Stimulated activated CD4-positive, alpha-beta T cell treated with anti-CD3 and anti-CD28 coated beads, Interleukin-12 subunit alpha, Interleukin-12 subunit beta, amount 100 ng/mL, for 4 hours (primary cell): ENCODE data around the gene IL1RN.
"Not testable (repeated sequence)": the region's sequence is repeated elsewhere in the genome, so short reads cannot be mapped to it uniquely, and the experiment has no call there.

Experiments used
- DNase-seq: peaks from one replicate; pipeline ENCODE4 v3.0.0-alpha.2; 2020

Gene IL1RN, protein sequence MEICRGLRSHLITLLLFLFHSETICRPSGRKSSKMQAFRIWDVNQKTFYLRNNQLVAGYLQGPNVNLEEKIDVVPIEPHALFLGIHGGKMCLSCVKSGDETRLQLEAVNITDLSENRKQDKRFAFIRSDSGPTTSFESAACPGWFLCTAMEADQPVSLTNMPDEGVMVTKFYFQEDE

DNA sequence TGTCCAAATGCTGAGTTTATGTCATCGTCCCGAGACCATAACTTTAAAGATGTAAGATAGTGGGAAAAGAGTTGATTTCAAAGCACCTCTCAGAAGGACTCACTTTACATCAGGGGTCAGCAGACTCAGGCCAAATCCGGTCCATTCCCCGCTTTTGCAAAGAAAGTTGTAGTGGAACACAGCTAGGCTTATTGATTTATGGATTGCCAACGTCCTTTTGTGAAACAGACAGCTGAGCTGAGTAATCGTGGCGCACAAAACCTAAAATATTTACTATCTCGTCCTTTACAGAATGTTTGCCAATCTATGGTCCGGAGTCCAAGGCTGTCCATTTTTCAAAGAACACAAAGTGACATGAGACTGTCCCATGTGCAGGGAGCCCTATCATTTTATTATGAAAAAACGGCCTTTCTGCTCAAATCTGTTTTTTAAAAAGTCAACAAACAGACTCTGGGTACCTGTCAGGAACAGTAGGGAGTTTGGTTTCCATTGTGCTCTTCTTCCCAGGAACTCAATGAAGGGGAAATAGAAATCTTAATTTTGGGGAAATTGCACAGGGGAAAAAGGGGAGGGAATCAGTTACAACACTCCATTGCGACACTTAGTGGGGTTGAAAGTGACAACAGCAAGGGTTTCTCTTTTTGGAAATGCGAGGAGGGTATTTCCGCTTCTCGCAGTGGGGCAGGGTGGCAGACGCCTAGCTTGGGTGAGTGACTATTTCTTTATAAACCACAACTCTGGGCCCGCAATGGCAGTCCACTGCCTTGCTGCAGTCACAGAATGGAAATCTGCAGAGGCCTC lies at the start of gene IL1RN:
TSS of gene IL1RN (plus strand) at position 754 of the 801 bp plus-strand sequence. CDS start at position 781, 27 bp downstream.
- no peak for DNase-seq

DNA sequence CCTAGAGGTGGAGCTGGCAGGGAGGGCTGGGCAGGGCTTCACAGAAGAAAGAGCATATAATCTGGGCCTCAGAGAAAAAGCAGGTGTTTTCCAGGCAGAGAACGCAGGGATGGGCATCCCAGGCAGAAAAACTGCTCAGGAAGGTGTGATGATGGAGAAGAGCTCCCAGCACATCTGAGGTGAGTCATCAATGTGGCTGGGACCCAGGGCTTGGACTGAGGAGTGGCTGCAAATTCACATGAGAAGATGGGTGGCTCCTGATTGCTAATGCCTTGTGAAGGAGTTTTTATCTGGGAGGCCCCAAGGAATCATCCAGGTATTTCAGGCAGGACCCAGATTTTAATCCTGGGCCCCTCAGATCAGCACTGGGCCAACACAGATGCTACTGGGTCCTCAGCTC lies 49.5 kb upstream of the IL1RN start:
- DNase-seq, result no peak

DNA sequence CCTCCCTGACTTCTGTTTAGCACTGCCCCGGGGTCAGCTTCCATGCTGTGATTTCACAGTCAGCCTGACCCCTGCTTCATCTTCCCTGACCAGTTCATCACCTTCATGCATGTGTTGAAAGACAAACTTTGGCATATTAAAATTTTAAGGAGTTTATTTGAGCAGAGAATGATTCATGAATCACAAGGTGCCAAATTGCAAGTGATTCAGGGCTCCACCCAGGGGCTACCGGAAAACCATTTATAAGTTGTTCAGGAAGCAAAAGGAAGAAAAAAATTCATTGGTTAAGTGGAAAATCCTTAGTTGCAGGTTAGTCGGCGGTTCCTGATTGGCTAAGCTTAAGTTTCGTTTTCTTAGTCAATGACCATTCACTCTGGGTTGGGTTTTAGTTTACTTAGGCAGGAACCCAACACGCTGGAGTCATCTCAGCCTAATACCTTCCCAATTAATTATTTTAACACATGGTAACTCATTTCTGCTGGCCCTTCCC lies 49.0 kb upstream of the IL1RN start:
- no peak for DNase-seq

DNA sequence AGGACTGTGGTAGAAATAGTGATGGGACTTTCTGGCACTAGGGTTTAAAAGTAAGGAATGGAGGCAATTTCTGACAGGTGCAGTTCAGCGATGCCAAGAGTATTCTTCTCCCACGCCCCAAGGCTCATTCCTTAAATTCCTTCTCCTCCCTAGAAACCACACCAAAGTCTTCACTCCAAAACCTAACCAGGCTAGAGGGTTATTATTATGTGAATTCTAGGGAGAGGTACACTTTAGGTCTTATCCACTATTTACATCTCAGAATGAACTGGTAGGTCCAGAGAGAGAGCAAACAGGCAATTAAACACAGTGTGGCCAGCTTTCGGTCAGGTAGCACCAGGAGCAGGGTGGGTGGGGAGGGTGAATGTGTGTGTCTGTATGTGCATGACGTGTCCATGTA lies 48.3 kb upstream of the IL1RN start:
- DNase-seq, result no peak

DNA sequence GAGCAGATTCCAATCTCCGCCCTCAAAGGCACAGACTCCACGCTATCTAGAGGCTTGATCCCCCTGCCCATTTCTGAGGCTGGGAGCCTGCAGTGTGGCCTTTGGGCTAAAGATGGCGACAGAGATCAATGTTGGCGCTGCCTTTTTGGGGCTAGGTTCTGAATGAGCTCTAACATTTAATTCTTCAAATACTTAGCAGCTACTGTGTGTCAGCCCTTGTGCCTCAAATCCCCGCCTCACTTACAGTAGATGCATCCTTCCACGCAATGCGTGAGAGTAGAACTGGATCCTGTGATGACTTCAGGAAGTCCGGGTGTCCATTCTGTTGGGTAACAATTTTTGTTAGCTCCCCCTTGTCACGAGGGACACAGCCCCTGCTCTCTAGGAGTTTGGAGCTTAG lies 47.3 kb upstream of the IL1RN start:
- DNase-seq, result peak; percentile 52

DNA sequence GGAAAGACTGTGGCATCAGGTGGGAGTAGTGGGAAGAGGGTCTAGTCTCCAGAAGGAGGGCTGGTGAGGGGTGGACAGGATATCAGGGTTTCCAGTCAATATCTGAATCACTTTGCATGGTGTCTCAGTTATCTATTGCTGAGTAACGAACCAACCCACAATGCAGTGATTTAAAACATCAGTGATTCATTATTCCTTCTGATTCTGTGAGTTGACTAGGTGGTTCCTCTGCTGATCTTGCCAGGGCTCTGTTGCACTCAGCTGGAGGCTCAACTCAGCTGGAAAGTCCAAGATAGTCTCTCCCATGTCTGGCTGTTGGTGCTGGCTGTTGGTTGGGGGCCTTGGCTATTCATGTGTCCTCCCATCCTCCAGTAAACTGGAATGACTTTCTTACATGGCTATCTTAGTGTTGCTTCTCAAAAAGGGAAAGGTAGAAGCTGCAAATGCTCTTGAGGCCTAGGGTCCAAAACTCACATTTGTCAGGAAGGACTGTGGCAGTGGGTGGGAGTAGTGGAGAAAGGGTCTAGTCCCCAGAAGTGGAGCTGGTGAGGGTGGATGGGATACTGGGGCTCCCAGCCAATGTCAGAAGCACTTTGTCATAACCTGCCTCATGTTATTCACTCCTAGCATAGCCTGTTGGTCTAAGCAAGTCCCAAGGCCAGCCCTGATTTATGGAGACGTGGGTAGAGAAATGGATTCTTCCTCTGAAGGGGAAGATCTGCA lies 45.7 kb upstream of the IL1RN start:
- DNase-seq, result no peak

DNA sequence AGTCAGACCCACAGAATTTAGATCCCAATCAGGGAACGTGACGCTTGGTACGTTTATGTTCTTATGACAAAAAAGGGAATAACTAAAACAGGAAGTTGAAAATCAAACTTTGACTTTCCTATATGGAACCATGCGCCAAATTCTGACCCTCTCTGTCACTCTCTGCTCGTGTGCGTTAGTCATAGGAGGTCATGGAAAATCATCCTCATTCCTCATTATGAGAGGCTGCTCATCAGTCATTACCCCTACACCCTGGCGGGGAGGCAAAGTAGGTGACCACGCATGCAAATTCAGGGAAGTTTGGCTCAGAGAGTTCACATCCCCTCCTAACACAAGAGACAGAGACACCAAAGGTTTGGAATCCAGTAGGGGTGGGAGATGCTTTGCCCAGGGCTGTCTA lies 44.1 kb upstream of the IL1RN start:
- DNase-seq, result no peak

DNA sequence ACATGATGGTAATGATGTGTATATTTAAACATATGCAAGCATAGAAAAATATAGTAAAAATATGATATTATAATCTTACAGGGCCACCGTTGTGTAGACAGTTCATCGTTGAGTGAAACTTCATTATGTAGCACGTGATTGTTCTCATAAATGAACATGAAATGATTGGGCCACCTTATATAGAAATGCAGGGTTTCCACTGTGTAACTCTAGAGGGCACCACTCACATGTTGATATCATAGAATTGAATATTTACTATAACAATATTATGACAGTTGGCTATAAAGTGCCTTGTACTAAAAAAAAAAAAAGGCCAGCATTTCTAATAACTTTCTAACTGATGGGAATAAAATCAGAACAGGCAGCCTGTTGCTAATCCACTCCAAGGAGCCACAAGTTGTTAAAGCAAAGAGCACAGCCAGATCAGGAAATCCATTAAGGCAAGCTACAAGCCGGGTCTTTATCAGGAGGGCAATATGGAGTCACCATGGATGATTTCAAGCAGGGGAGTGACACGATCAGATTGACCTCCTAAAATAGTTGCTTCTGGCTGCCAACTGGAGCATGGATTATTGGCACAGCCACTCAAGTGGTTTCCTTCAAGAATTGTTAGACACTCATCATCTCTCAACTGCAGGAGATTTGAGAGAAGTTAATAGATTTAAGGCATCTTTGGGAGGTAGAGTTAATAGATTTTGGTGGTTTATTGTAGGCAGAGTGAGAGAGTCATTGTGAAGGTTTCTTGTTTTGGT lies 43.0 kb upstream of the IL1RN start:
- DNase-seq, result no peak

DNA sequence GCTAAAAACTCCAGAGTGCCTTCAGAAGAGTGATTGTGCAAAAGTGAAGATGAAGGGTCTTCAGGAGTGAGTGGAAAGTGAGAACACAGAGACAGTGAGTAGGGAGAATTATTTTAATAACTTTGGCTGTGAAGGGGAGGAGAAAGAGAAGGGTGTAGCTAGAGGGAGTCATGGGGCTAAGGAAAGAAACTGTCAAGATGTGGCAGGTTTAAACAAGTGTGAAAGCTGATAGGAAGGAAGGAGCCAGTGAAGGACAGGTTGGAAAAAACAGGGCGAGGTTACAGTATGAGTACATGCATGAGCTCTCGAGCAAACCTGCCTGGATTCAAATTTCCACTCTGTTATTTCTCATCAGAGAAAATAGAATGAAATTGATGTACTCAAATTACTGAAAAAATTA lies 41.9 kb upstream of the IL1RN start:
- no peak for DNase-seq

DNA sequence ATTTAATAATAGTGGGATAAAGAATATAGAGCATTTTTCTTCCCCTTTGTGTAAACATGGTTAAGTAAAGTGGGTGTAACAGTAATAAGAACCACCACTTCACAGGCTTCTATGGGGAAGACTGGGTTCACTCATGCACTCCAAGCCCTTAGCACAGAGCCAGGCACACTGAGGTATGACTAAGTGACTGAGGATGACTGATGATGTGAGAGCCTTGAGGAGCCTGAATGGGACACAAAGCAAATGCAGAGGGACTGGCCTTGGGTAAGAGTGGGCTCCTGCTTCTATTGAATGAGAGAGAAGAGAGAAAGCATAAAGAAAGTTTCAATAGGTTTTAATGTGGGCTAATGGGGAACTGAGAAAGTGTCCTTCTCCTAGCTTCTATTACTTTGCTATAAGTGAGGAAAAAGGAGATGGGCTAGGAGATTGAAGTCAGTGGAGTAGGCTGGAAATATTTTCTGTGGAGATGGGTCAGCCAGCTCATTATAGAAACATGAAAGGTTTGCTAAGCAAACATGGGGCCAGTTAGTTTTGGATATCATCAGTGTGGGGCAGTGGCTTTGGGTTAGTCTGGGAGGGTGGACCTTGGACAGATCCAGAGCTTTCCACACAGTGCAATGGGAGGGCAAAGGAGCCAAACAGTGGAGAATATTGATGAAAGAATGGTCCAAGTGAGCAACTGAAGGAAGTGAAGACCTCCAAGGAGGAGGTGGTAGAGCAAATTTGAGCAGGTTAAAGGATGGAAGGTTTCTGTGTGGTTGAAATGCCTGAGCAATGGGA lies 39.0 kb upstream of the IL1RN start:
- DNase-seq, result no peak

DNA sequence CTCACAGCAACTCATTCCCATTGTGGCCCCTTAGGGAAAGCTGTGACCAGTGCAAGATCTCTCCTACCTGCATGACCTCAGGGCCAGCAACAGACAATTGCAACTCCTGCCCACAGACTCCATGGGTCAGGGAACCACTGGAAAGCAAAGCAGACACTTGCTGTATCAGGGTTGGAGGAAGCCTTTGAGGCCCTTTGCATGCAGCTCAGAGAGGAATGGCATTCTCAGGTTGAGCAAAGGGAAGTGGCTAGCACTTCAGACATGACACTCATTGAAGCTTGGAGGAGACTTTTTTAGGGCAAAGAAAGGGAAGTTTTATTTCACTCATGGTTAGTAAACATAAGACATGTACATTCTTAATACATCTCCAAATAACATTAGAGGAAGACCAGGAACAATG lies 37.5 kb upstream of the IL1RN start:
- DNase-seq, result no peak

DNA sequence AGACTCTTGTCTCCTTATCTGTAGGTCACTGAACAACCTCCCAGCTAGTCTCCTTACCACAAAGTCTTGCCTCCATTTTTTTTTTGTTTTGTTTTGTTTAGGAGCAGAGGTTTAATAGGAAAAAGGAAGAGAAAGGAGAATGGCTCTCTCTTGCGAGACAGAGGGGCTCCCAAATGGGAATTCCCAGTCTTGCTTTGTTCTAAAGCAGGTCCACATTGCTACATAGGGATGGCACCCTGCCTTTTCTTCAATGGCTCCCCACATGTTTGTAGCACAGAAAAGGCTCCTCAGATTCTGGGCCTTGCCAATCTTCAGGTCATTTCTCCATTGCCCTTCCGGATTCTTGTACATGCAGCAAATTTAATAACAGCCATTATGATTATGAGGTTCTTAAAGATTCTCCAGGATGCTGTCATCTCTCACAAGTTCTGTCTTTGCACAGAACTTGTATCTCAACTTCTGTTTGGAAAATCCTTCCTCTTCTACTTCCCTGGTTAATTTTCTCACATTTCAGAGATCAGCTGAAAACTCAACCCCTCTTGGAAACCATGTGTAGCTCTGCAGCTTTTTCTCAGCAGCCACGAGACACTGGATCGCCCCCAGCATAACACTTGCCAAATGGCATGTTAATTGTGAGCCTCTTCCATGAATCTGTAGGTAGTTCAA lies 36.0 kb upstream of the IL1RN start:
- DNase-seq, result no peak

DNA sequence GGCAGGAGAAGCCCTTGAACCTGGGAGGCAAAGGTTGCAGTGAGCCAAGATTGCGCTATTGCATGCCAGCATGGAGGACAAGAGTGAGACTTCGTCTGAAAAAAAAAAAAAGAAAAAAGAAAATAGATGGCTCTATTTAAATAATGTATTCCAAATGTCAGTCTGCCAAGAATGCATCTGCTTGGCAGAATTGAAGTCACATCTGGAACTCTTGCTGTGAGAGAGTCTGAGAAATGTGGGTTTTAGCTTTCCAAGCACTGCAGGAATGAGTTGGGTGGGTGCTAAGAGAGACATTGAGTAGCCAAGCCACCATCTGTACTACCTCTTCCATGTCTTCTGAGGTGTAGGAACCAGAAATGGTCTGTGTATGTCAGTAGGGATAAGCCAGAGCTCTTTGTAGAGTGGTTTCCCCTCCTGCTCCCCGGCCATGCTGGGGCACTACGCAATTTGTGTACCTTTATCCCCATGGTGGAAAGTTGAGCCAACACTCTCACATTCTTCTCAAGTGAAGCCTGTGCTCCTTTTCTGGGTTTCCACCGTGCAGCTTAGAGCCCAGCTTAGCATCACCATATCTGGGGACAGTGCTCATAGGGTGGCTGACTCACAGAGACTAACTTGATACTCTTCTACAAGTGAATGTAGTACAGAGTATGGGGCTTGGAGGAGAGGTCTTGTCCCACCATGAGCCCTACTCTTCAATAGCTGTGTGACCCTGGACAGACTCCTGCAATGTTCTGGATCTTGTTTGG lies 34.4 kb upstream of the IL1RN start:
- DNase-seq, result no peak

DNA sequence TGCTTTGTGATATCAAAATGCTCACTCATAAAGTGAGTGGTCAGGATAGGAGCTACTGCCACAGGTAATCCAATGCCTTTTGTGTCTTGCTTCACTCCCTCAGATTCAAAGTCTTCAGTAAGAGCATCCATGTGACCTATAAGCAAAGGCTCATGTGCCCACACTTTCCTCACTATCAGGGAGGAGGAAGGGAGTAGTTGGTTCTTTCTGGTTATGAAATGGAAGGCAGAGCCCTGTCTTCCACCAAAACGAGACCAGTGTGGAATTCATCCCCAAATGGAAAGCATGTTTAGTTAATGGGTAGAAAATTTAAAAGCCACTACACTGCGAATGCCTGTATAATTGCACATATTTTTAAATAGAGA lies 33.8 kb upstream of the IL1RN start:
- no peak for DNase-seq

DNA sequence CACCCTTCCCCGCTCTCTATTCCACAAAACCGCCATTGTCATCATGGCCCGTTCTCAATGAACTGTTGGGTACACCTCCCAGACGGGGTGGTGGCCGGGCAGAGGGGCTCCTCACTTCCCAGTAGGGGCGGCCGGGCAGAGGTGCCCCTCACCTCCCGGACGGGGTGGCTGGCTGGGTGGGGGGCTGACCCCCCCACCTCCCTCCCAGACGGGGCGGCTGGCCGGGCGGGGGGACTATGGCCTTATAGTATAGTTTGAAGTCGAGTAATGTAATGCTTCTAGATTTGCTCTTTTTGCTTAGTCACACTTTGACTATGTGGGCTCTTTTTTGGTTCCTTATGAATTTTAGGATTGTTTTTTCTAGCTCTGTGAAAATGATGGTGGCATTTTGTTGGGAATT lies 31.1 kb upstream of the IL1RN start:
- not testable (repeated sequence) for DNase-seq

DNA sequence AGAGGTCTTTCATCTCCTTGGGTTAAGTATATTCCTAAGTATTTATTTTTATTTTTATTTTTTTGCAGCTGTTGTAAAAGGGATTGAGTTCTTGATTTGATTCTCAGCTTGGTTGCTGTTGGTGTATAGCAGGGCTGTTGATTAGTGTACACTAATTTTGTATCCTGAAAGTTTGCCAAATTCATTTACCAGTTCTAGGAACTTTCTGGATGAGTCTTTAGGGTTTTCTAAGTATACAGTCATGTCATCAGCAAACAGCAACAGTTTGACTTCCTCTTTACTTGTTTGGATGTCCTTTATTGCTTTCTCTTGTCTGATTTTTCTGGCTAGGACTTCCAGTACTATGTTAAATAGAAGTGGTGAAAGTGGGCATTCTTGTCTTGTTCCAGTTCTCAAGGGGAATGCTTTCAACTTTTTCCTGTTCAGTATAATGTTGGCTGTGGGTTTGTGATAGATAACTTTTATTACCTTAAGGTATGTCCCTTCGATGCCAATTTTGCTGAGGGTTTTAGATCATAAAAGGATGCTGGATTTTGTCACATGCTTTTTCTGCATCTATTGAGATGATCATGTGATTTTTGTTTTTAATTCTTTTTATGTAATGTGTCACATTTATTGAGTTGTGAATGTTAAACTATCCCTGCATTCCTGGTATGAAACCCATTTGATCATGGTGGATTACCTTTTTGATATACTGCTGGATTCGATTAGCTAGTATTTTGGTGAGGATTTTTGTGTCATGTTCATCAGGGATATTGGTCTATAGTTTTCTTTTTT lies 30.4 kb upstream of the IL1RN start:
- not testable (repeated sequence) for DNase-seq

DNA sequence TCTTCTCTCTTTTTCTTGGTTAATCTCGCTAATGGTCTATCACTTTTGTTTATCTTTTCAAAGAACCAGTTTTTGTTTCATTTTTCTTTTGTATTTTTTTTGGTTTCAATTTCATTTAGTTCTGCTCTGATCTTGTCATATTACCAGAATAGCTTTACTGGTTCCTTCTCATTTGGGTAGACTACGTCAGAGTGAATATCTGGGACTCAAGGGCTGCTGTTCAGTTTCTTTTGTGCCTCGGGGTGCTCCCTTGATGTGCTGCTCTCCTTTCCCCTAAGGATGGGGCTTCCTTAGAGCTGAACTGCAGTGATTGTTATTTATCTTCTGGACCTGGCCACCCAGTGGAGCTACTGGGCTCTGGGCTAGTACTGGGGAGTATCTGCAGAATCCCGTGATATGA lies 29.4 kb upstream of the IL1RN start:
- no peak for DNase-seq

DNA sequence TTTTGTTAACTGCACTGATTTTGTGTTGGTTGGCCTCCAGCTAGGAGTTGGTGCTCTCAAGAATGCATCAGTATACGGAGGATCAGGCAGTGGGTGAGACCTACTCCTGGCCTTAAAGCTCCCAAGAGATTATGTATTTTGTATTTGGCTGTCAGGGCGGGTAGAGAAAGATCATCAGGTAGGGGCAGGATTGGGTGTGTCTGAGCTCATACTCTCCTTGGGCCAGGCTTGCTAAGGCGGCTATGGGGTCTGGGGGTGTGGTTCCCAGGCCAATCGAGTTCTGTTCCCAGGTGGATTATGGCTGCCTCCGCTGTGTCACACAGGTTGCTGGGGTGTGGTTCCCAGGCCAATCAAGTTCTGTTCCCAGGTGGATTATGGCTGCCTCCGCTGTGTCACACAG lies 28.9 kb upstream of the IL1RN start:
- no peak for DNase-seq

DNA sequence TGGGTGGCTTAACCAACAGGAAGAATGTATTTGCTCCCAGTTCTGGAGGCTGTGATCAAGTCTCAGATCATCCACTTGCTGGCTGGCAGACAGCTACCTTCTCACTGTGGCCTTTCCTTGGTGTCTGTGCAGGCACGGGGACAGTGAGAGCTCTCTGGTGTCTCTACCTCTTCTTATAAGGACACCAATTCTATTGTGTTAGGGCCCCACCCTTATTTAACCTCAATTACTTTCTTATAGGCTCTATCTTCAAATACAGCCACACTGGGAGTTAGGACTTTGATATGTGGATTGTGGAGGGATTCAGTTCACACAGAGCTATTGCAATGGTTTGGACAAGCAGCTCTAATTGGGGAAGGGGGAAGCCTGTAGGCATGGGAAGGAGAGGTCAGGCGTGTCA lies 25.3 kb upstream of the IL1RN start:
- no peak for DNase-seq

DNA sequence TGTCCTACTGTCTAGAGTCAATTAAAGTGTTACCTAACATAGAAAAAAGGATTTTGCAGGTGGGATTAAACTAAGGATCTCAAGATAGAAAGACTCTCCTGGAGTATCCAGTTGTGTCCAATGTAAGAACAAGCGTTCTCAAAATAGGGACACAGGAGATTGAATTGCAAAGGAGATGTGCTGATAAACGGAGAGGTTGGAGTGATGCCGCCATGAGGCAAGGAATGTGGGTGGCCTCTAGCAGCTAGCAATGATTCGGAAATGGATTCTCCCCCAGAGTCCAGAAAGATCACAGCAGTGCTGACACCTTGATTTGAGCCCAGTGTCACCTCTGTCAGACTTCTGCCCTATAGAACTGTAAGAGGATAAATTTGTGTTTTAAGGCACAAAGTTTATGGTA lies 24.1 kb upstream of the IL1RN start:
- DNase-seq, result no peak
